Measurements from ENCODE around the gene WASF1. TPM values are rescaled to one million over a fixed set of nuclear protein-coding genes. Genes with fewer than 3 reads are reported as not detected.

WASF1 gene
- total and polyA plus RNA-seq, 2 donors (not counting 3 experiments of a cell fraction or from before 2014, with no cell fraction given): 20.9 to 27.5 TPM

- peaks cover 0 to 6% of the 10 kb centered on the region in 2 experiments for H3K36me3 ChIP-seq (ENCODE audit: control insufficient read depth in 2 of 2, extremely low read depth in 1 of 2, insufficient read depth in 2 of 2, low read length in 2 of 2)
- no peaks in the 10 kb centered on the region for H3K9me3 ChIP-seq (replicated peaks; ENCODE audit: control insufficient read depth, insufficient read depth, low read length)
- intact Hi-C loops (cut with micrococcal nuclease): no loop called here
- no peak overlapping the region for H2AFZ ChIP-seq (ENCODE audit: low read depth, low read length)
- H3K9me1 ChIP-seq (replicated peaks; ENCODE audit: control insufficient read depth, extremely low read depth, insufficient read depth, low read length): no peaks in the 10 kb centered on the region
- no peak overlapping the region for H3K4me2 ChIP-seq (ENCODE audit: insufficient read depth, low read length)
- dilution Hi-C loops (cut with MboI; ENCODE audit: extremely low pct_ligation_motif_present, low sequenced_read_pairs): no loop called here
- H3K9ac ChIP-seq (replicated peaks; ENCODE audit: extremely low read depth, insufficient read depth, low read length): no peak overlapping the region
- no peaks in the 10 kb centered on the region for H3K27me3 ChIP-seq (ENCODE audit: control insufficient read depth in 2 of 2, insufficient read depth in 2 of 2, low read length in 2 of 2)
- no peak overlapping the region for H3K4me3 ChIP-seq (replicated peaks in 1 of 3; ENCODE audit: insufficient read depth in 1 of 3, low read depth in 1 of 3, low read length in 3 of 3)
- FAIRE-seq (no peak), DNase-seq (ENCODE audit: low read depth, low spot score) (no peak)
- POLR2A ChIA-PET: no interaction called here
- no peaks in the 10 kb centered on the region for H4K20me1 ChIP-seq (replicated peaks; ENCODE audit: control insufficient read depth, extremely low read depth, insufficient read depth, low read length)
- no peak overlapping the region for H3K27ac ChIP-seq (ENCODE audit: insufficient read depth, low read depth, low read length)
- CTCF ChIA-PET: interaction anchor here (1.2 to 3.3 kb wide), 3 partner anchors 9 to 59 kb away, joined by 4 to 13 read pairs (median 4); no protein-coding TSS in a partner anchor
- peaks cover 36% of the 10 kb centered on the region for H3K4me1 ChIP-seq (ENCODE audit: control insufficient read depth, extremely low read depth, insufficient read depth, low read length)
- no peaks in the 10 kb centered on the region for H3K79me2 ChIP-seq (ENCODE audit: control insufficient read depth, insufficient read depth, low read length)
- TF ChIP-seq POLR2AphosphoS5 (IDR thresholded peaks at IDR 0.05; ENCODE audit: insufficient read depth, low read depth, low read length) (no peak), MAX (IDR thresholded peaks at IDR 0.05; ENCODE audit: insufficient read depth, insufficient read length) (no peak), GATA2 (IDR thresholded peaks at IDR 0.05; ENCODE audit: insufficient read depth, insufficient read length, low read depth, low read length) (no peak), MYC (IDR thresholded peaks at IDR 0.05; ENCODE audit: low read depth, low read length) (no peak), JUN (IDR thresholded peaks at IDR 0.05; ENCODE audit: borderline replicate concordance, insufficient read depth, insufficient read length, low read depth) (no peak), CTCF (IDR thresholded peaks at IDR 0.05; ENCODE audit: extremely low read depth in 1 of 2, insufficient read depth in 1 of 2, low read depth in 1 of 2, low read length in 2 of 2) (no peak)
- BruUV-seq (replicated peaks): no TSS peak
These were observed 80.9 kb downstream of the WASF1 start for GRCh38 chr6:110098511-110099116.
